ENCODE measurements around the gene GREB1.

DNA sequence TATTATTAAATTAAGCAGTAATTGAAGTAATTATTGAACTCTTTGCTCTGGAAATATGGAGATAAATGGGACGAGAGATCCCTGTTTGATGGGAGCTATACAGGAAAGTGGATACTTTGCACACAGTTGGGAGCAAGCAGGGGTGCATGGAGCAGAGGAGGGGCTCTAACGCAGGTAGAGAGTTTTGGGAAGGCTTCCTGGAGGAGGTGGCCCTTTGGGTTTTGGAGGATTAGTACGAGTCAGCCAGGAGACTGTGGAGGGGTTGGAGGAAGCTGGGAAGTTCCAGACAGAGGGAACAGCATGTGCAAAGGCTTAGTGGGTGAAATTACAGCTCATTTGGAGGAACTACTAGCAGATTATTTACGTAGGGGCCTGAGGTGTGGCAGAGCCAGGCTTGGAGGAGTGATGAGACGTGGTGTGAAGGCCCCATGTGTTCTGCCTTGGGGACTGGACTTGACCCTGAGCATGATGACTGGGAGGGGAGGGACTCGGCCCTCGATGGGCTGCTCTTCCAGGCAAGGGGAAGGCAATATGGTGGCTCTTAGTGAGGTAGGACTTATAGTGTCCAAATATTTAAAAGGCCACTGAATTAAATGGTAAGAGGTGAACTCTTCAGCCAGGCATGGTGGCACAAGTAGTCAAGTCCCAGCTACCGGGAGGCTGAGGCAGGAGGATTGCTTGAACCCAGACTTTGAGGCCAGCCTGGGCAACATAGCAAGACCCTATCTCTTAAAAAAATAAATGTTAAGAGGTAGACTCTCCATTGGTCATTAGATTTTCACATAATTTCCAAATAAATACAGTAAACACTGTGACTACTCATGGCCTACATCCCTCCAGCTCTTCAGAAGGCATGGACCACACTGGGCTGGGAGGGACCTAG is 30.2 kb downstream of the GREB1 start:
- TF ChIP-seq, protein P1, sequence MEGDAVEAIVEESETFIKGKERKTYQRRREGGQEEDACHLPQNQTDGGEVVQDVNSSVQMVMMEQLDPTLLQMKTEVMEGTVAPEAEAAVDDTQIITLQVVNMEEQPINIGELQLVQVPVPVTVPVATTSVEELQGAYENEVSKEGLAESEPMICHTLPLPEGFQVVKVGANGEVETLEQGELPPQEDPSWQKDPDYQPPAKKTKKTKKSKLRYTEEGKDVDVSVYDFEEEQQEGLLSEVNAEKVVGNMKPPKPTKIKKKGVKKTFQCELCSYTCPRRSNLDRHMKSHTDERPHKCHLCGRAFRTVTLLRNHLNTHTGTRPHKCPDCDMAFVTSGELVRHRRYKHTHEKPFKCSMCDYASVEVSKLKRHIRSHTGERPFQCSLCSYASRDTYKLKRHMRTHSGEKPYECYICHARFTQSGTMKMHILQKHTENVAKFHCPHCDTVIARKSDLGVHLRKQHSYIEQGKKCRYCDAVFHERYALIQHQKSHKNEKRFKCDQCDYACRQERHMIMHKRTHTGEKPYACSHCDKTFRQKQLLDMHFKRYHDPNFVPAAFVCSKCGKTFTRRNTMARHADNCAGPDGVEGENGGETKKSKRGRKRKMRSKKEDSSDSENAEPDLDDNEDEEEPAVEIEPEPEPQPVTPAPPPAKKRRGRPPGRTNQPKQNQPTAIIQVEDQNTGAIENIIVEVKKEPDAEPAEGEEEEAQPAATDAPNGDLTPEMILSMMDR (conservative IDR thresholded peaks at IDR 0.05; ENCODE audit: low read depth, low read length) = no peak
- TF ChIP-seq CHD1 (IDR thresholded peaks at IDR 0.05; ENCODE audit: low read depth, low read length) (no peak), POLR2A (IDR thresholded peaks at IDR 0.05; ENCODE audit: low read depth, low read length) (no peak), RAD21 (IDR thresholded peaks at IDR 0.05; ENCODE audit: low read length) (no peak), SMC3 (IDR thresholded peaks at IDR 0.05; ENCODE audit: low read depth, low read length) (no peak), NFE2L2 (IDR thresholded peaks at IDR 0.05; ENCODE audit: low read depth, low read length) (no peak), FOS (IDR thresholded peaks at IDR 0.05; ENCODE audit: low read depth, low read length) (no peak), BHLHE40 (IDR thresholded peaks at IDR 0.05; ENCODE audit: low read depth, low read length) (no peak)
- TF ChIP-seq, protein P2, sequence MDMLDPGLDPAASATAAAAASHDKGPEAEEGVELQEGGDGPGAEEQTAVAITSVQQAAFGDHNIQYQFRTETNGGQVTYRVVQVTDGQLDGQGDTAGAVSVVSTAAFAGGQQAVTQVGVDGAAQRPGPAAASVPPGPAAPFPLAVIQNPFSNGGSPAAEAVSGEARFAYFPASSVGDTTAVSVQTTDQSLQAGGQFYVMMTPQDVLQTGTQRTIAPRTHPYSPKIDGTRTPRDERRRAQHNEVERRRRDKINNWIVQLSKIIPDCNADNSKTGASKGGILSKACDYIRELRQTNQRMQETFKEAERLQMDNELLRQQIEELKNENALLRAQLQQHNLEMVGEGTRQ (IDR thresholded peaks at IDR 0.05; ENCODE audit: low read depth, low read length) = no peak

All from IMR-90 (cell line).